ENCODE measurements around the gene FURIN.
"Not testable (repeated sequence)": the region's sequence is repeated elsewhere in the genome, so short reads cannot be mapped to it uniquely, and the experiment has no call there.

The FURIN gene

GRCh38 chr15:90924375-90924774 is 56.0 kb downstream of the FURIN start:
- Histone ChIP-seq H3K79me1 (ENCODE audit: low read length) (no peaks in the 10 kb centered on the region), H3K79me2 (ENCODE audit: control insufficient read depth, insufficient read depth, low read length) (no peaks in the 10 kb centered on the region)
- no CpG with 5 or more reads among the region's 5 CpGs for WGBS (ENCODE audit: extremely low coverage, insufficient coverage, low lambda C conversion rate)

GRCh38 chr15:90926766-90927165 is 58.4 kb downstream of the FURIN start:
- not testable (repeated sequence) for H3K27me3 ChIP-seq (ENCODE audit: insufficient read depth, low read length, poor library complexity); H3K79me2 ChIP-seq (ENCODE audit: control insufficient read depth, insufficient read depth, low read length); H3K18ac ChIP-seq (ENCODE audit: low read length); H3K4me1 ChIP-seq (ENCODE audit: control insufficient read depth, low read depth, low read length); H2BK15ac ChIP-seq (replicated peaks; ENCODE audit: low read depth); H3K4me2 ChIP-seq (ENCODE audit: low read length); H3K36me3 ChIP-seq (ENCODE audit: control insufficient read depth, insufficient read depth, low read length); H4K8ac ChIP-seq (ENCODE audit: low read depth, low read length); H2BK5ac ChIP-seq (ENCODE audit: low read length); H3K27ac ChIP-seq (ENCODE audit: low read depth, low read length); H3K56ac ChIP-seq (ENCODE audit: low read length); DNase-seq; H3K4ac ChIP-seq (ENCODE audit: low read depth, low read length); H3K9ac ChIP-seq (ENCODE audit: low read length); H3K4me3 ChIP-seq (ENCODE audit: low read length); H2AK5ac ChIP-seq (ENCODE audit: low read length); H2BK120ac ChIP-seq (ENCODE audit: low read depth, low read length); H4K5ac ChIP-seq (ENCODE audit: low read length); H3K79me1 ChIP-seq (ENCODE audit: low read length); H3K23ac ChIP-seq (ENCODE audit: low read length)
- WGBS (ENCODE audit: extremely low coverage, insufficient coverage, low lambda C conversion rate): no CpG with 5 or more reads among the region's 10 CpGs

More at GRCh38 chr15:90924375-90924774, 56.0 kb downstream of the FURIN start:
- Histone ChIP-seq H3K23ac (ENCODE audit: low read length) (no peak overlapping the region), H3K4me3 (ENCODE audit: low read length) (no peak overlapping the region), H4K5ac (ENCODE audit: low read length) (no peak overlapping the region), H4K8ac (ENCODE audit: low read depth, low read length) (no peak overlapping the region), H3K4ac (ENCODE audit: low read depth, low read length) (no peak overlapping the region), H3K4me2 (ENCODE audit: low read length) (no peak overlapping the region), H2BK5ac (ENCODE audit: low read length) (no peak overlapping the region), H2BK15ac (replicated peaks; ENCODE audit: low read depth) (no peak overlapping the region), H3K27me3 (ENCODE audit: insufficient read depth, low read length, poor library complexity) (no peaks in the 10 kb centered on the region), H3K27ac (ENCODE audit: low read depth, low read length) (no peak overlapping the region), H3K4me1 (ENCODE audit: control insufficient read depth, low read depth, low read length) (no peaks in the 10 kb centered on the region), H3K36me3 (ENCODE audit: control insufficient read depth, insufficient read depth, low read length) (no peaks in the 10 kb centered on the region), H3K18ac (ENCODE audit: low read length) (no peak overlapping the region), H2AK5ac (ENCODE audit: low read length) (no peak overlapping the region), H3K56ac (ENCODE audit: low read length) (no peak overlapping the region), H2BK120ac (ENCODE audit: low read depth, low read length) (no peak overlapping the region), H3K9ac (ENCODE audit: low read length) (no peak overlapping the region)
- no peak for DNase-seq

- not testable (repeated sequence) for H3K4me2 ChIP-seq (ENCODE audit: low read length); H3K18ac ChIP-seq (ENCODE audit: low read length); H3K4me3 ChIP-seq (ENCODE audit: low read length); H3K56ac ChIP-seq (ENCODE audit: low read length); H3K4me1 ChIP-seq (ENCODE audit: control insufficient read depth, low read depth, low read length); H2BK120ac ChIP-seq (ENCODE audit: low read depth, low read length); H2BK5ac ChIP-seq (ENCODE audit: low read length); H3K9ac ChIP-seq (ENCODE audit: low read length); H3K27me3 ChIP-seq (ENCODE audit: insufficient read depth, low read length, poor library complexity); H4K5ac ChIP-seq (ENCODE audit: low read length); H3K36me3 ChIP-seq (ENCODE audit: control insufficient read depth, insufficient read depth, low read length); H3K4ac ChIP-seq (ENCODE audit: low read depth, low read length); H3K79me2 ChIP-seq (ENCODE audit: control insufficient read depth, insufficient read depth, low read length); H2AK5ac ChIP-seq (ENCODE audit: low read length); H4K8ac ChIP-seq (ENCODE audit: low read depth, low read length); H3K23ac ChIP-seq (ENCODE audit: low read length); H2BK15ac ChIP-seq (replicated peaks; ENCODE audit: low read depth); H3K79me1 ChIP-seq (ENCODE audit: low read length); DNase-seq; H3K27ac ChIP-seq (ENCODE audit: low read depth, low read length)
- no CpG with 5 or more reads among the region's 7 CpGs for WGBS (ENCODE audit: extremely low coverage, insufficient coverage, low lambda C conversion rate)
Observed at GRCh38 chr15:90928106-90928505, 59.7 kb downstream of the FURIN start.

GRCh38 chr15:90929246-90930019 is 61.0 kb downstream of the FURIN start:
- Histone ChIP-seq H4K8ac (ENCODE audit: low read depth, low read length) (no peak overlapping the region), H3K4me2 (ENCODE audit: low read length) (no peak overlapping the region), H3K27ac (ENCODE audit: low read depth, low read length) (no peak overlapping the region), H2BK15ac (replicated peaks; ENCODE audit: low read depth) (no peak overlapping the region), H3K36me3 (ENCODE audit: control insufficient read depth, insufficient read depth, low read length) (no peaks in the 10 kb centered on the region), H4K5ac (ENCODE audit: low read length) (no peak overlapping the region), H3K4me3 (ENCODE audit: low read length) (no peak overlapping the region), H3K4ac (ENCODE audit: low read depth, low read length) (no peak overlapping the region), H2BK5ac (ENCODE audit: low read length) (no peak overlapping the region), H3K4me1 (ENCODE audit: control insufficient read depth, low read depth, low read length) (no peaks in the 10 kb centered on the region), H3K27me3 (ENCODE audit: insufficient read depth, low read length, poor library complexity) (no peaks in the 10 kb centered on the region), H3K56ac (ENCODE audit: low read length) (no peak overlapping the region), H3K79me2 (ENCODE audit: control insufficient read depth, insufficient read depth, low read length) (no peaks in the 10 kb centered on the region), H3K9ac (ENCODE audit: low read length) (no peak overlapping the region), H2BK120ac (ENCODE audit: low read depth, low read length) (no peak overlapping the region), H3K23ac (ENCODE audit: low read length) (no peak overlapping the region), H2AK5ac (ENCODE audit: low read length) (no peak overlapping the region), H3K79me1 (ENCODE audit: low read length) (no peaks in the 10 kb centered on the region), H3K18ac (ENCODE audit: low read length) (no peak overlapping the region)
- 100% methylated on average over 2 of the region's 21 CpGs for WGBS (ENCODE audit: extremely low coverage, insufficient coverage, low lambda C conversion rate)
- DNase-seq: no peak

GRCh38 chr15:90930861-90931574 is 62.6 kb downstream of the FURIN start:
- Histone ChIP-seq H3K23ac (ENCODE audit: low read length) (no peak overlapping the region), H4K8ac (ENCODE audit: low read depth, low read length) (no peak overlapping the region), H3K4me2 (ENCODE audit: low read length) (no peak overlapping the region), H3K36me3 (ENCODE audit: control insufficient read depth, insufficient read depth, low read length) (no peaks in the 10 kb centered on the region), H3K27ac (ENCODE audit: low read depth, low read length) (no peak overlapping the region), H3K4me1 (ENCODE audit: control insufficient read depth, low read depth, low read length) (peaks cover 1% of the 10 kb centered on the region), H2AK5ac (ENCODE audit: low read length) (no peak overlapping the region), H3K27me3 (ENCODE audit: insufficient read depth, low read length, poor library complexity) (no peaks in the 10 kb centered on the region), H2BK15ac (replicated peaks; ENCODE audit: low read depth) (no peak overlapping the region), H3K79me1 (ENCODE audit: low read length) (peaks cover 3% of the 10 kb centered on the region), H3K18ac (ENCODE audit: low read length) (no peak overlapping the region), H3K4me3 (ENCODE audit: low read length) (no peak overlapping the region), H2BK5ac (ENCODE audit: low read length) (no peak overlapping the region), H3K79me2 (ENCODE audit: control insufficient read depth, insufficient read depth, low read length) (no peaks in the 10 kb centered on the region), H3K9ac (ENCODE audit: low read length) (no peak overlapping the region), H3K56ac (ENCODE audit: low read length) (no peak overlapping the region), H4K5ac (ENCODE audit: low read length) (no peak overlapping the region), H2BK120ac (ENCODE audit: low read depth, low read length) (no peak overlapping the region), H3K4ac (ENCODE audit: low read depth, low read length) (no peak overlapping the region)
- WGBS (ENCODE audit: extremely low coverage, insufficient coverage, low lambda C conversion rate): no CpG with 5 or more reads among the region's 15 CpGs
- DNase-seq: no peak

All from mesendoderm (in vitro differentiated cells).